Glutamatergic neuron (in vitro differentiated cells): Measurements from ENCODE around the gene RALB. TPM values are rescaled to one million over a fixed set of nuclear protein-coding genes. Genes with fewer than 3 reads are reported as not detected.

ENCODE experiments used
- DNase-seq: peaks from one replicate; pipeline ENCODE4 v3.0.0; 2022
- H3K27ac Mint-ChIP-seq: one replicate; pipeline ENCODE4 v1.8.0; 2020; ENCODE audit warnings: mild to moderate bottlenecking, mixed read lengths, inconsistent platforms; ENCODE audit not compliant: unreplicated experiment
- H3K27me3 Mint-ChIP-seq: one replicate; pipeline ENCODE4 v1.8.0; 2020; ENCODE audit warnings: mild to moderate bottlenecking, moderate library complexity, mixed read lengths, inconsistent platforms; ENCODE audit not compliant: unreplicated experiment
- H3K36me3 Mint-ChIP-seq: one replicate; pipeline ENCODE4 v1.8.0; 2020; ENCODE audit warnings: mild to moderate bottlenecking, mixed read lengths, inconsistent platforms; ENCODE audit not compliant: unreplicated experiment
- H3K4me1 Mint-ChIP-seq: one replicate; pipeline ENCODE4 v1.8.0; 2020; ENCODE audit warnings: mild to moderate bottlenecking, low read depth, mixed read lengths, inconsistent platforms; ENCODE audit not compliant: unreplicated experiment
- H3K4me3 Mint-ChIP-seq: one replicate; pipeline ENCODE4 v1.8.0; 2020; ENCODE audit warnings: mild to moderate bottlenecking, mixed read lengths, inconsistent platforms; ENCODE audit not compliant: unreplicated experiment
- H3K9me3 Mint-ChIP-seq: one replicate; pipeline ENCODE4 v1.8.0; 2020; ENCODE audit warnings: mild to moderate bottlenecking, moderate library complexity, mixed read lengths, inconsistent platforms; ENCODE audit not compliant: unreplicated experiment
- CTCF ChIP-seq: fragments of 200-600 bp; sonication (generic); IDR thresholded peaks from one replicate; pipeline ENCODE4 v1.5.0; 2021; ENCODE audit not compliant: partially characterized antibody, unreplicated experiment
- total RNA-seq: library from RNA; stranded (reverse); fragmentation: NEBNext Ultra II Directional; extraction: Animal tissue kit (Norgen Biotek cat#: 25700); gene quantifications from one replicate; pipeline ENCODE4 v1.2.1, GENCODE V29; 2021; ENCODE audit not compliant: unreplicated experiment

RALB gene
- total RNA-seq, 1 donor from 2014 or later: 16.4 TPM

- DNase-seq: no peak
- Mint-ChIP-seq H3K4me3 (no peak overlapping the region), H3K9me3 (peaks cover 2% of the 10 kb centered on the region), H3K27me3 (peaks cover 11% of the 10 kb centered on the region), H3K27ac (no peak overlapping the region), H3K36me3 (peaks cover 4% of the 10 kb centered on the region), H3K4me1 (peaks cover 7% of the 10 kb centered on the region)
- no peak for TF ChIP-seq CTCF
Measured at GRCh38 chr2:120324933-120325332, 72.3 kb downstream of the RALB start.

- peaks cover 11% of the 10 kb centered on the region for H3K27me3 Mint-ChIP-seq
- peaks cover 4% of the 10 kb centered on the region for H3K36me3 Mint-ChIP-seq
- TF ChIP-seq CTCF: no peak
- no peak overlapping the region for H3K4me3 Mint-ChIP-seq
- H3K9me3 Mint-ChIP-seq: peaks cover 2% of the 10 kb centered on the region
- no peak overlapping the region for H3K27ac Mint-ChIP-seq
- DNase-seq: no peak
- H3K4me1 Mint-ChIP-seq: peaks cover 11% of the 10 kb centered on the region
Measured at GRCh38 chr2:120326066-120326465, 73.4 kb downstream of the RALB start.

GRCh38 chr2:120330946-120331822, 78.5 kb downstream of the RALB start:
- H3K4me3 Mint-ChIP-seq: no peak overlapping the region
- H3K36me3 Mint-ChIP-seq: peaks cover 4% of the 10 kb centered on the region
- peaks cover 12% of the 10 kb centered on the region for H3K27me3 Mint-ChIP-seq
- peaks cover 16% of the 10 kb centered on the region for H3K4me1 Mint-ChIP-seq
- no peak for TF ChIP-seq CTCF
- no peak for DNase-seq
- no peak overlapping the region for H3K27ac Mint-ChIP-seq
- H3K9me3 Mint-ChIP-seq: peaks cover 2% of the 10 kb centered on the region

- Mint-ChIP-seq H3K9me3 (peaks cover 2% of the 10 kb centered on the region), H3K36me3 (peaks cover 4% of the 10 kb centered on the region), H3K27ac (no peak overlapping the region), H3K4me1 (peaks cover 18% of the 10 kb centered on the region), H3K4me3 (no peak overlapping the region), H3K27me3 (peaks cover 11% of the 10 kb centered on the region)
- DNase-seq: no peak
- TF ChIP-seq CTCF: no peak
Measured at GRCh38 chr2:120331903-120332302, 79.3 kb downstream of the RALB start.

GRCh38 chr2:120332384-120332783, 79.7 kb downstream of the RALB start:
- Mint-ChIP-seq H3K27me3 (peaks cover 9% of the 10 kb centered on the region), H3K9me3 (peaks cover 2% of the 10 kb centered on the region), H3K4me1 (peaks cover 18% of the 10 kb centered on the region), H3K27ac (no peak overlapping the region), H3K4me3 (no peak overlapping the region), H3K36me3 (peaks cover 4% of the 10 kb centered on the region)
- TF ChIP-seq CTCF: no peak
- DNase-seq: no peak
